Left forelimb (tissue), 1 donor: Measurements from ENCODE around the gene TEX29.

ENCODE experiments used
- DNase-seq: peaks from one replicate; pipeline ENCODE4 v3.0.0-alpha.2; 2018; ENCODE audit warnings: low spot score

Gene TEX29

DNA sequence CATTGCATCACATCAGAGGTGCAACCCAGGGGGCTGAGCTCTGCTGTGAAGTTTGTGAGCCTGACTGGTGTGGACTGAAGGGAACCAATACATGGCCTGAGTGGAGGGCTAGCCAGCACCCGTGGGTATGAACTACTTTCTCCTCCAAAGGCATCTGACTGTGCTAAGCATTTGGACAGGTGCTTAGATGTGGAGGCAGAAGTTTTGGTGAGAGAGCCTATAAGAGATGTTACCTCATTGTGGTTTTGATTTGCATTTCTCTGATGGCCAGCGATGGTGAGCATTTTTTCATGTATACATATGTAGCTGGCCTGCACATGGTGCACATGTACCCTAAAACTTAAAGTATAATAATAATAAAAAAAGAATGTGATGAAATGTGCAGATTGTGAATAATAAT is 46.9 kb downstream of the TEX29 start:
- DNase-seq: no peak

GRCh38 chr13:111368091-111368490 is 47.6 kb downstream of the TEX29 start:
- DNase-seq: no peak

DNA sequence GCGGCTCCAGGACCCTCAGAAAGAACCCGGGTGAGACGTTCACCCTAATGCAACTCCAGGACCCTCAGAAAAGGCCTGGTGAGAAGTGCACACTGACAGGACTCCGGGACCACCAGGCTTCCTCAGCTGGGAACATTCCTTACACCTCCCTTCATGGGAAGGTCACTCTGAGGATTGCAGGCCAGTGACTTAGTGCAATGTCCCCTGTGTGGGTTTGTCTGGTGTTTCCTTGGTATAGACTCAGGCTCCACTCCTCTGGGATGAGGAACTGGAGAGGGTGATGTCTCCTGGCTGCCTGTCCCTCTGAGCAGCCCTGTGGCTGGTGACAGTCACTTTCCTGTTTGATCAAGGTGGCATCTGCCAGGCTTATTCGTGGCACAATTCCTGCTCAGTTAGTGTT is 49.7 kb downstream of the TEX29 start:
- no peak for DNase-seq

GRCh38 chr13:111370570-111371535 is 50.4 kb downstream of the TEX29 start:
- no peak for DNase-seq

GRCh38 chr13:111371720-111372119 is 51.3 kb downstream of the TEX29 start:
- no peak for DNase-seq

DNA sequence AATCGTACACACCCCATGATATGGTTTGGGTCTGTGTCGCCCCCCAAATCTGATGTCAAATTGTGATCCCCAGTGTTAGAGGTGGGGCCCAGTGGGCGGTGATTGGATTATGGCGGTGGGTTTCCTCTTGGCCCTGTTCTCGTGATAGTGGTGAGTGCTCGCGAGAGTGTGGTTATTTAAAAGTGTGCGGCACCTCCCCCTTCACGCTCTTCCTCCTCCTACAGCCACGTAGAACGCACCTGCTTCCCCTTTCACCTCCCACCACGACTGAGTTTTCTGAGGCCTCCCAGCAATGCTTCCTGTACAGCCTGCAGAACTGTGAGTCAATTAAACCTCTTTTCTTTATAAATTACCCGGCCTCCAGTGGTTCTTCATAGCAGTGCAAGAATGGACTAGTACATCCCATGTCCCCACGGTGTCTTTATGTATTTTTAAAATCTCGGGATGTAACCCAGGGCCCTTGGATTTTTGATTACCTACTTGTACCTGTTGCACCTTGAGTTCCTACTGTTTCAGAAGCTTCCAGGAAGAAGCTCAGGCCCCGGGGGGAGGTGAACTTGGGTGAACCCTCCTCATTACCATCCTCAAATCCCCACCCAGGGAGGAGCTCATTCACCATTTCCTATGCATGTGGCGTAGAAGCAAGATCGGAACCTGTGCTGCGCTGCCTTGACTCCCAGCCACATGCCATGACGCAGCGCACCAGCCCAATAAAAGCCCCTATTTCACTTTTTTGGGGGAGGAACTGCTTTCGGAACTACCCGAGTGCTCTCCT is 52.4 kb downstream of the TEX29 start:
- no peak for DNase-seq

DNA sequence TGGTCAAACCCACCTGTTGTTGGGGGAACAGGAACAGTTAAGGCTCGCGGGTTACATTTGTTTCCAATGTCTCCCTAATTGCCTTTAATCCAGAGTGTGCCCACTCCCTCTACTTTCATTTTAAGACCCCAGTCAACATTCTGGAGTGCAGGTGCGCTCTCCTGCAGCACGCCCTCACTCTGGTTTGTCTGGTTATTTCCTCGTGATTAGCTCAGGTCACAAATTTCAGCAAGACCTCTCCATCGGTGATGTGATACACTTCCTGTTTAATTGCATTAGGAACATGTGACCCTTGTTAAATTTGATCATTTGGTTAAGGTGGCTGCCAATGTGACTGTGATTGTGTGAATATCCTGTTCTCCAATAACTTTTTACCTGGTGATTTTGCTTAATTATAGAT is 53.0 kb downstream of the TEX29 start:
- DNase-seq: no peak

GRCh38 chr13:111380431-111380830 is 60.0 kb downstream of the TEX29 start:
- DNase-seq: peak; percentile 28

- DNase-seq: peak; percentile 34
These were observed 62.0 kb downstream of the TEX29 start for GRCh38 chr13:111382411-111382810.

- peak; percentile 25 for DNase-seq
These were observed 62.4 kb downstream of the TEX29 start for GRCh38 chr13:111382877-111383276.

DNA sequence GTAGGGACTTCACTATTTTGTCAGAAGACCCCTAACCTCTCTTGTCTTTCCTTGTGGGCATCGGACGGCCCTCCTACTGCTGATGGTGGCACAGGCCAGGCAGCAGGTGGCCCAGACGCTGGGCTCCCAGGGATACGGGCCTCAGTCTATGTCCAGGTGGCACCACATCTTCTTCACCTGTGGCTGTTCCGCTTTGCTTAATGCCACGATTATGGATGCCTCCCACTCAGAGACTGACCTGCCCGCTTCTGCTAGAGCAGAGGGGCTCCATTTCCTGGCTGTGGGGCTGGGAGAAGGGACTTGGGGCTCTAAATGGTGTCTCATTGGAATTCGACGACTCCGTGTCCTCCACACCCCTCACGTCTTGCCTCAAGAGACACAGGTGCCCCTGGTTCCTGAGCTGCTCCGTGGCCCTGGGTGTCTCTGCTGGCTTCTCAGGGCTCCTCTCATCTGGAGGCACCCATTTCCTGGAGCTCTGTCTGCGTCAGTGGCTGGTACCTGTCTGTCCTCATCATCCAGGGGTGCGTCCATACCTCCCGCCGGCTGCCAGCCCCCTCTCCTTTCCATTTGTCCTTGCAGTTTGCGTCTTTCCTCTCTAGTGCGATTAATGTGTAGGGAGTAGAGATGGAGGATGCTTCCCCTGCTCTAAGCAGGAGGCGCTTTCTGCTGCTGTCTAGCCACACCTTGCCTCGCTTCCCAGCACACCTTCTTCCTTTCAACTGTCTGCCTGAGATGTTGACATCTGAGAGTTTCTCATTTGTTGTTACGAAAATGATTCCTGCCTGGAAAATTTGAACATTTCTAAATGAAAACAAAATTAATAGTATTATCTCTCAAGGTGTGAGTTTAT is 63.4 kb downstream of the TEX29 start:
- DNase-seq: peak; percentile 26

GRCh38 chr13:111384441-111385182 is 64.2 kb downstream of the TEX29 start:
- DNase-seq: peak; percentile 37

DNA sequence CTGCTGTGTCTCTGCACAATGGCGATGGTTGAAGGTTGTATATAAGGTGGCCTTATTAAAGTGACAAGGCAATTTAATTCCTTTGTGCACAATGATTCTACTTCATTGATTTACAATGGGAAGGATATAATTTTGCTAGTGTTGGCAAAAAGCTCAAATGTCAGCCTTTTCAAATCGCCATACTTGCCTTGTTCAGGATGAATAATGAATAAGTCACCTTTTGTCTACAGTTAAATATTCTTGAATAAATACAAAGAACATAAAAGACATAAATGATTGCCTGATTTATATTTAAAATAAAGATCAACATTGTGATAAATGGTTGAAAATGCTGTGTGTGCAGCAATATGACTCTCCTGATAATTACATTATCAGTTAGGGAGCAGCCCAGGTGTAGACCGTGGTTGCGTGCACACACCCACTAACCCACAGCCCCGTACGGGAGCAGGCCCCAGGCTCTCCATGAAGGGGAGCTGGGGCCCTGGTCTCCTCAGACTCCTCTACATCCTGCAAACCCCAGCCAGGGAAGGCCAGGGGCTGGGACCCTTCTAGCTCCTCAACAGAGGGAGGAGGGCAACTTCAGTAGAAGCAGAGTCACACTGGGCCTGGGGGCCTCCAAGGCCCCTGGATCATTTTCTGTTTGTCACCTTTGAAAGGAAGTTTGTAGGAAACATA is 64.9 kb downstream of the TEX29 start:
- peak; percentile 5 for DNase-seq

GRCh38 chr13:111387026-111387871 is 66.8 kb downstream of the TEX29 start:
- peak; percentile 44 for DNase-seq

GRCh38 chr13:111387945-111388600 is 67.6 kb downstream of the TEX29 start:
- peak; percentile 30 for DNase-seq

- peak; percentile 48 for DNase-seq
These were observed 68.5 kb downstream of the TEX29 start for GRCh38 chr13:111388851-111389500.

DNA sequence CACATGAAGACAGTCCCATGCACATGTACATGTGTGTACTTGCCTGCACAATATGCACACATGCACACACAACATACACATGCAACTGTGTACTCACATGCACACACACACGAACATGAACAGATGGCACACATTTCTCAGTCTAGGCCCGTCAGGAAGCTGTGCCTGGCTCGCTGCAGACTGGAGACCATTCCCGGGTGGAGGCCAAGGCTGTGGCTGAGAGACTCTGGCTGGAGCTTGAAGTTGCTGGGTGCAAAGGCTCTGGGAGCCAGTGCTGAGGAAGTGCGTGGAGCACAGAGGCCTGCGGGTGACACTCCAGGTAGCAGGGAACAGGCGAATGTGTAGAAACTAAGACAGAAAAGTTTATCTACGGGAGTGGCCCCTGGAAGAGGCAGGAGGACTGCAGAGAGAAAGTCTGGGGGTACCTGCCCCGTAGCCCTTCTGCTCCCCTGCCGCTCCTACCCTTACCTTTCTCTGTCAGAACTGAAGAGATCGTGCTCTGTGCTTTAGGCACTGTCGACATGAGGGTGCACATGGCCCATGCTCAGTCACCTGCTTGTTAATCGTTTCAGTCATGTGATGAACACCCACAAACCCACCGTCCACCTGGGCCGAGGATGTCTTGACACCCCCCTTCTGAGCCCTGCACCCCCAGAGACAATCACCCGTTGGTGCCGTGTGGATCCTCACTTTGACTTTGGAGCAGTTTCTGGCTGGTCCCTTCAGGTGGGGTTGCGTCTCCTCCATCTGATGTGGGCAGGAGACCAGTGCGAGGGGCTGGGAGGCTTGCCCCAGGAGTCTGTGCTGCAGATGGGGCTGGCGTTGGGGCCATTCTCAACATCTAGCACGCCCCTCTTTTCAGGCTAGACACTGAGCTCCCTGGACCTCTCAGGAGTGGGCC is 69.4 kb downstream of the TEX29 start:
- peak; percentile 41 for DNase-seq
